WTC11 (cell line): ENCODE results near the gene DUSP3. TPM values are rescaled to one million over a fixed set of nuclear protein-coding genes. Genes with fewer than 3 reads are reported as not detected.

Experiments used
- ATAC-seq: fragments of 200-7000 bp; cut with Tn5 transposase; 2 replicates; pipeline ENCODE4 v1.10.0; 2021; ENCODE audit warnings: mild to moderate bottlenecking, moderate library complexity
- CTCF ChIA-PET: fragments of 300-600 bp; sonication (Branson Sonifier 250); formaldehyde crosslinking; loops from one replicate; lab custom pipeline; 2021; ENCODE audit warnings: antibody characterized with exemption; lab: Charles Lee
- POLR2A ChIA-PET: fragments of 350-600 bp; sonication (Branson Sonifier 250); formaldehyde crosslinking; loops from one replicate; lab custom pipeline; 2021; ENCODE audit warnings: antibody characterized with exemption; lab: Charles Lee
- DNase-seq: peaks from one replicate; pipeline ENCODE4 v3.0.0; 2021; ENCODE audit warnings: low spot score
- H3K27ac Mint-ChIP-seq: 2 replicates; pipeline ENCODE4 v1.8.0; 2021; ENCODE audit warnings: mixed read lengths
- H3K27me3 Mint-ChIP-seq: 2 replicates; pipeline ENCODE4 v1.8.0; 2021; ENCODE audit warnings: low read depth, mild to moderate bottlenecking, moderate library complexity, mixed read lengths
- H3K36me3 Mint-ChIP-seq: 2 replicates; pipeline ENCODE4 v1.8.0; 2021; ENCODE audit warnings: mixed read lengths
- H3K4me1 Mint-ChIP-seq: 2 replicates; pipeline ENCODE4 v1.8.0; 2022; ENCODE audit warnings: mixed read lengths
- H3K4me3 Mint-ChIP-seq: 2 replicates; pipeline ENCODE4 v1.8.0; 2021; ENCODE audit warnings: mild to moderate bottlenecking, moderate library complexity, mixed read lengths
- H3K9me3 Mint-ChIP-seq: 2 replicates; pipeline ENCODE4 v1.8.0; 2021; ENCODE audit warnings: mixed read lengths
- ATF1 ChIP-seq: sonication (generic); formaldehyde crosslinking; IDR thresholded peaks from 2 replicates; pipeline ENCODE4 v1.8.1; 2023; ENCODE audit warnings: mild to moderate bottlenecking, moderate library complexity, missing genetic modification reagents
- ETV6 ChIP-seq: sonication (generic); formaldehyde crosslinking; IDR thresholded peaks from 2 replicates; pipeline ENCODE4 v1.8.1; 2022; ENCODE audit warnings: mild to moderate bottlenecking, missing genetic modification reagents
- FOXK1 ChIP-seq: sonication (generic); formaldehyde crosslinking; IDR thresholded peaks from 2 replicates; pipeline ENCODE4 v1.8.0; 2022; ENCODE audit warnings: mild to moderate bottlenecking, moderate library complexity, missing genetic modification reagents
- FOXP1 ChIP-seq: sonication (generic); formaldehyde crosslinking; IDR thresholded peaks from 2 replicates; pipeline ENCODE4 v1.8.0; 2022; ENCODE audit warnings: missing genetic modification reagents, mild to moderate bottlenecking, moderate library complexity, borderline replicate concordance
- HMGXB4 ChIP-seq: sonication (generic); formaldehyde crosslinking; IDR thresholded peaks from 2 replicates; pipeline ENCODE4 v1.8.1; 2023; ENCODE audit warnings: mild to moderate bottlenecking, moderate library complexity, missing genetic modification reagents
- JAZF1 ChIP-seq: fragments of 250-450 bp; sonication (Bioruptor Pico); IDR thresholded peaks from 2 replicates; pipeline ENCODE4 v1.9.0; 2021; ENCODE audit warnings: moderate library complexity, mild to moderate bottlenecking, inconsistent platforms
- KAT7 ChIP-seq: sonication (generic); formaldehyde crosslinking; IDR thresholded peaks from 2 replicates; pipeline ENCODE4 v1.8.1; 2023; ENCODE audit warnings: missing genetic modification reagents, mild to moderate bottlenecking, borderline replicate concordance
- MAX ChIP-seq: sonication (generic); formaldehyde crosslinking; IDR thresholded peaks from 2 replicates; pipeline ENCODE4 v1.8.0; 2022; ENCODE audit warnings: mild to moderate bottlenecking, missing genetic modification reagents
- NFYB ChIP-seq: sonication (generic); formaldehyde crosslinking; conservative IDR thresholded peaks from 2 replicates; pipeline ENCODE4 v1.8.0; 2022; ENCODE audit warnings: low read depth, missing genetic modification reagents
- PRRX2 ChIP-seq: fragments of 250-450 bp; sonication (Bioruptor Pico); IDR thresholded peaks from 2 replicates; pipeline ENCODE4 v1.8.0; 2021; ENCODE audit warnings: mild to moderate bottlenecking
- SMAD3 ChIP-seq: sonication (generic); formaldehyde crosslinking; IDR thresholded peaks from 2 replicates; pipeline ENCODE4 v1.8.0; 2022; ENCODE audit warnings: missing genetic modification reagents, mild to moderate bottlenecking, borderline replicate concordance
- SMAD4 ChIP-seq: sonication (generic); formaldehyde crosslinking; IDR thresholded peaks from 2 replicates; pipeline ENCODE4 v1.8.0; 2022; ENCODE audit warnings: mild to moderate bottlenecking, missing genetic modification reagents
- SP1 ChIP-seq: sonication (generic); formaldehyde crosslinking; conservative IDR thresholded peaks from 2 replicates; pipeline ENCODE4 v1.8.1; 2022; ENCODE audit warnings: missing genetic modification reagents
- TEAD1 ChIP-seq: sonication (generic); formaldehyde crosslinking; IDR thresholded peaks from 2 replicates; pipeline ENCODE4 v1.8.0; 2022; ENCODE audit warnings: mild to moderate bottlenecking, missing genetic modification reagents
- TP53 ChIP-seq: sonication (generic); formaldehyde crosslinking; IDR thresholded peaks from 2 replicates; pipeline ENCODE4 v1.8.1; 2023; ENCODE audit warnings: mild to moderate bottlenecking, missing genetic modification reagents
- ZBTB21 ChIP-seq: sonication (generic); formaldehyde crosslinking; IDR thresholded peaks from 2 replicates; pipeline ENCODE4 v1.8.1; 2023; ENCODE audit warnings: mild to moderate bottlenecking, missing genetic modification reagents, borderline replicate concordance
- ZMAT4 ChIP-seq: fragments of 250-450 bp; sonication (Bioruptor Pico); IDR thresholded peaks from 2 replicates; pipeline ENCODE4 v1.9.0; 2021; ENCODE audit warnings: mild to moderate bottlenecking
- ZNF121 ChIP-seq: sonication (generic); formaldehyde crosslinking; IDR thresholded peaks from 2 replicates; pipeline ENCODE4 v1.8.0; 2023; ENCODE audit warnings: missing genetic modification reagents
- ZNF138 ChIP-seq: sonication (generic); formaldehyde crosslinking; conservative IDR thresholded peaks from 2 replicates; pipeline ENCODE4 v1.8.1; 2022; ENCODE audit warnings: mild to moderate bottlenecking, moderate library complexity, missing genetic modification reagents
- ZNF263 ChIP-seq: sonication (generic); formaldehyde crosslinking; IDR thresholded peaks from 2 replicates; pipeline ENCODE4 v1.8.1; 2022; ENCODE audit warnings: low read depth, mild to moderate bottlenecking, moderate library complexity, missing genetic modification reagents
- ZNF317 ChIP-seq: sonication (generic); formaldehyde crosslinking; IDR thresholded peaks from 2 replicates; pipeline ENCODE4 v1.8.1; 2023; ENCODE audit warnings: low read depth, mild to moderate bottlenecking, moderate library complexity, missing genetic modification reagents, borderline replicate concordance
- total RNA-seq: library from RNA; stranded (reverse); gene quantifications from 3 replicates; pipeline ENCODE4 v1.2.3, GENCODE V29; 2021
- TF ChIP-seq, protein P1 (sequence below): sonication (generic); formaldehyde crosslinking; IDR thresholded peaks from 2 replicates; pipeline ENCODE4 v1.8.1; 2022; ENCODE audit warnings: mild to moderate bottlenecking, moderate library complexity, missing genetic modification reagents
- TF ChIP-seq, protein P2 (sequence below): sonication (generic); formaldehyde crosslinking; IDR thresholded peaks from 2 replicates; pipeline ENCODE4 v1.8.1; 2022; ENCODE audit warnings: low read depth, missing genetic modification reagents, borderline replicate concordance
- TF ChIP-seq, protein P3 (sequence below): fragments of 250-450 bp; sonication (Bioruptor Pico); IDR thresholded peaks from 2 replicates; pipeline ENCODE4 v1.8.0; 2021; ENCODE audit warnings: mild to moderate bottlenecking
- TF ChIP-seq, protein P4 (sequence below): fragments of 250-450 bp; sonication (Bioruptor Pico); conservative IDR thresholded peaks from 2 replicates; pipeline ENCODE4 v1.9.0; 2021; ENCODE audit warnings: mild to moderate bottlenecking

The DUSP3 gene
- total RNA-seq, 1 experiment from 2014 or later = 31.5 TPM

DNA sequence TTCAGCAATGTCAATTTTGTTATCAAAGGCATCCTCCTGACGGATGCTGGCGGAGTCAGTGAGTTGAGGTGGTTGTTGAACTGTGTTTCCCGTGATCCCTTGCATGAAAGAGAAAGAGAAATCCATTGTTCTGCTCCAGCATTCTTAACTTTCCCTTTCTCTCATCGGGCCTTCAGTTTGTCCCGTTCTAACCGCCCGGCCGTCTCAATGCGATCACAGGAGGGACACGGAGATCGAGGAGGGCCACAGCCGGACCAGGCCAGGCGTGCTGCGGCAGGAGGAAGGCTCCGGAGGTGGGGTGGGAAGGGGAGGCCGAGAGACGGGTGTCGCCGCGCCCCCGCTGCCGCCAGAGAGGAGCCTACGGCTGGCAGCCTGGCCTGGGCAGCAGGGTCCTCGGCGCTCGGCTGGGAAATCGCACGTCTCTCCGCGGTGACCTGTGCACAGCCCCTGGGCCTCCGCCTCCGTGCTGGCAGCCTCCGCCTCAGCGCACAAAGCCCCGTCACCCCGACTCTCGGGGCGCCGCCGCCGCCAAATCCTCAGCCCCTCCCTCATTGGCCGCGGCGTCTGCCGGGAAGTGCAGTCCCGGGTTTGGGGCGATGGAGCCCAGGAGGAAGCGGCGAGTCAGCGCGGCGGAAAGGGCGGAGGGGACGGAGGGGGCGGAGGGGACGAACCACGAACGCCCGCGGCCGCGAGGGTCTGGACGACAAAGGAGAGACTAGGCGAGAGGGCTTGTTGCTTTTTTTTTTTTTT, 58.3 kb downstream of the DUSP3 start:
- Mint-ChIP-seq H3K36me3 (no peaks in the 10 kb centered on the region), H3K4me1 (peaks cover 33% of the 10 kb centered on the region)
- TF ChIP-seq MAX (peak; percentile 75), ZBTB21 (CRISPR knock-in tag) (peak; percentile 81; the same call in 1 of the 2 replicates), ZNF121 (peak; percentile 94), SP1 (CRISPR knock-in tag) (peak; percentile 42; the same call in 1 of the 2 replicates), HMGXB4 (CRISPR knock-in tag) (peak; percentile 26; the same call in 1 of the 2 replicates), ETV6 (peak; percentile 83; the same call in 1 of the 2 replicates), ZNF317 (CRISPR knock-in tag) (no peak), SMAD4 (CRISPR knock-in tag) (no peak), NFYB (no peak), FOXP1 (CRISPR knock-in tag) (peak; percentile 41; the same call in 1 of the 2 replicates), FOXK1 (CRISPR knock-in tag) (0 out of 2 replicates have a peak, but pooled peaks have one; percentile 50)
- TF ChIP-seq, protein P1, sequence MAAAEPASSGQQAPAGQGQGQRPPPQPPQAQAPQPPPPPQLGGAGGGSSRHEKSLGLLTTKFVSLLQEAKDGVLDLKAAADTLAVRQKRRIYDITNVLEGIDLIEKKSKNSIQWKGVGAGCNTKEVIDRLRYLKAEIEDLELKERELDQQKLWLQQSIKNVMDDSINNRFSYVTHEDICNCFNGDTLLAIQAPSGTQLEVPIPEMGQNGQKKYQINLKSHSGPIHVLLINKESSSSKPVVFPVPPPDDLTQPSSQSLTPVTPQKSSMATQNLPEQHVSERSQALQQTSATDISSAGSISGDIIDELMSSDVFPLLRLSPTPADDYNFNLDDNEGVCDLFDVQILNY (CRISPR knock-in tag) = peak; percentile 66; the same call in 1 of the 2 replicates
- TF ChIP-seq, all 79 proteins: peak for 9
- peak; percentile 81 for DNase-seq
- ATAC-seq = peak; percentile 92
- peak overlapping the region; percentile 42 for H3K27ac Mint-ChIP-seq
- H3K27me3 Mint-ChIP-seq = peaks cover 31% of the 10 kb centered on the region
- H3K4me3 Mint-ChIP-seq = peak overlapping the region; percentile 81
- POLR2A ChIA-PET = interaction anchor here (0.7 kb wide), 2 partner anchors 20 to 158 kb away, joined by 3 read pairs; no protein-coding TSS in a partner anchor
- CTCF ChIA-PET = interaction anchor here (0.7 to 2.2 kb wide), 2 partner anchors 26 to 318 kb away, joined by 5 to 8 read pairs; no protein-coding TSS in a partner anchor
- H3K9me3 Mint-ChIP-seq = no peaks in the 10 kb centered on the region

DNA sequence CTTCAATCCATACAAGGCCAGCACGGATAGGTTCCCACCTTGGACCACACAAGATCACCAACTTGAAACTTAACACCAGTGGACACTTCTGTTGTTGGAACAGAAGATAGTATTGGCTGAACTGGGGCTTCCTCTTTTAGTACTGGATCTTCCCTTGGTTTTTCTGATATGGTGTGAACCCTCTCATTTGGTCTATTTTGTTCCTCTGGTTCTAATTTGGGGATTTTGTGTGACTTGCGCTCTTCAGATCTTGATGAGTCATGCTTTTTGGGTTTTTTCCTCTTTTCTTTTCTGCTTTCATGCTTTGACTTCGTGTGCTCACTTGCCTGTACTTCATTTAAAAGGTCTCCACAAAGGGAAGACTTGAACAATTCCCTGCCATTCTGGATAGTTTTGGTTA, 59.2 kb downstream of the DUSP3 start:
- no peak for ATAC-seq
- H3K27me3 Mint-ChIP-seq = peaks cover 40% of the 10 kb centered on the region
- no peaks in the 10 kb centered on the region for H3K9me3 Mint-ChIP-seq
- TF ChIP-seq, protein P2, sequence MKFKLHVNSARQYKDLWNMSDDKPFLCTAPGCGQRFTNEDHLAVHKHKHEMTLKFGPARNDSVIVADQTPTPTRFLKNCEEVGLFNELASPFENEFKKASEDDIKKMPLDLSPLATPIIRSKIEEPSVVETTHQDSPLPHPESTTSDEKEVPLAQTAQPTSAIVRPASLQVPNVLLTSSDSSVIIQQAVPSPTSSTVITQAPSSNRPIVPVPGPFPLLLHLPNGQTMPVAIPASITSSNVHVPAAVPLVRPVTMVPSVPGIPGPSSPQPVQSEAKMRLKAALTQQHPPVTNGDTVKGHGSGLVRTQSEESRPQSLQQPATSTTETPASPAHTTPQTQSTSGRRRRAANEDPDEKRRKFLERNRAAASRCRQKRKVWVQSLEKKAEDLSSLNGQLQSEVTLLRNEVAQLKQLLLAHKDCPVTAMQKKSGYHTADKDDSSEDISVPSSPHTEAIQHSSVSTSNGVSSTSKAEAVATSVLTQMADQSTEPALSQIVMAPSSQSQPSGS = no peak
- TF ChIP-seq KAT7 (CRISPR knock-in tag) = no peak
- TF ChIP-seq, protein P3, sequence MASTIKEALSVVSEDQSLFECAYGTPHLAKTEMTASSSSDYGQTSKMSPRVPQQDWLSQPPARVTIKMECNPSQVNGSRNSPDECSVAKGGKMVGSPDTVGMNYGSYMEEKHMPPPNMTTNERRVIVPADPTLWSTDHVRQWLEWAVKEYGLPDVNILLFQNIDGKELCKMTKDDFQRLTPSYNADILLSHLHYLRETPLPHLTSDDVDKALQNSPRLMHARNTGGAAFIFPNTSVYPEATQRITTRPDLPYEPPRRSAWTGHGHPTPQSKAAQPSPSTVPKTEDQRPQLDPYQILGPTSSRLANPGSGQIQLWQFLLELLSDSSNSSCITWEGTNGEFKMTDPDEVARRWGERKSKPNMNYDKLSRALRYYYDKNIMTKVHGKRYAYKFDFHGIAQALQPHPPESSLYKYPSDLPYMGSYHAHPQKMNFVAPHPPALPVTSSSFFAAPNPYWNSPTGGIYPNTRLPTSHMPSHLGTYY (CRISPR knock-in tag) = no peak
- no peak for TF ChIP-seq ZNF263 (CRISPR knock-in tag)
- TF ChIP-seq, protein P4, sequence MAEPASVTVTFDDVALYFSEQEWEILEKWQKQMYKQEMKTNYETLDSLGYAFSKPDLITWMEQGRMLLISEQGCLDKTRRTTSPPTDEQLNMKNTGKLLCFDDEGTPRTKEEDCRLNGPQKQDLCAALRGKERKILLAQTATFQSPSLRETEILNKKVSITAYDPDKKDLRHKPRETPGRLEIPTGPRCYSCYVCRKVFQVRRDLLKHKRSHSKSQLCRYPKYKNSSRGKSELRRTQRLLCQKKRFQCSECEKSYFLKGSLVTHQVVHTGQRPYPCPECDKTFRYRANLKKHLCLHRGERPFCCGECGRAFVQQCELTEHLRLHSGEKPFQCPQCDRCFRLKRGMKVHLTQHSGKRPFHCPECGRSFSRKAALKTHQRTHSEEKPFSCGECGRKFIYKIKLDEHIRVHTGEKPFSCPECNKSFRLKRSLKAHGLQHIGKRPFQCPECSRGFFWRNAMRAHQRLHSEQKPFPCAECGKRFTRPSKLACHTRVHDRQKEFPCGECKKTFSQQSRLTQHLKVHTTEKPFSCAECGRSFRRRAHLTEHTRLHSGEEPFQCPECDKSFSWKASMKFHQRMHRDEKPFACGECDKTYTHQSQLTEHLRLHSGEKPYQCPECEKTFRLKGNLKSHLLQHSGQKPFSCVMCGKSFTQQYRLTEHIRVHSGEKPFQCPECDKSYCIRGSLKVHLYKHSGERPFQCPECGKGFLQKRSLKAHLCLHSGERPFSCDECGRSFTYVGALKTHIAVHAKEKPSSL = no peak
- no peak for TF ChIP-seq ZNF138 (CRISPR knock-in tag)
- TF ChIP-seq ATF1 (CRISPR knock-in tag) = no peak
- TF ChIP-seq ZMAT4 = no peak
- TF ChIP-seq MAX = no peak
- TF ChIP-seq PRRX2 (CRISPR knock-in tag) = no peak
- TF ChIP-seq SMAD3 (CRISPR knock-in tag) = no peak
- no peak for TF ChIP-seq FOXP1 (CRISPR knock-in tag)
- TF ChIP-seq TEAD1 (CRISPR knock-in tag) = no peak
- no peak for TF ChIP-seq ZNF121
- no peak for TF ChIP-seq JAZF1 (CRISPR knock-in tag)
- no peak for TF ChIP-seq TP53 (CRISPR knock-in tag)
- no peak for TF ChIP-seq ZNF317 (CRISPR knock-in tag)
- no peak for TF ChIP-seq SMAD4 (CRISPR knock-in tag)
- peak overlapping the region; percentile 81 for H3K4me3 Mint-ChIP-seq
- ChIA-PET CTCF (no interaction called here), POLR2A (no interaction called here)
- peaks cover 35% of the 10 kb centered on the region for H3K4me1 Mint-ChIP-seq
- DNase-seq = no peak
- H3K27ac Mint-ChIP-seq = no peak overlapping the region
- no peaks in the 10 kb centered on the region for H3K36me3 Mint-ChIP-seq
